Stimulated activated CD8-positive, alpha-beta memory T cell treated with anti-CD3 and anti-CD28 coated beads, Interleukin-7, amount 100 ng/mL, for 4 hours (primary cell): ENCODE data around the gene TBC1D2B.
"Not testable (repeated sequence)": the region's sequence is repeated elsewhere in the genome, so short reads cannot be mapped to it uniquely, and the experiment has no call there.

Source experiments
- DNase-seq, 2 donors: peaks; one replicate each; pipeline ENCODE4 v3.0.0-alpha.2; 2020; ENCODE audit warnings: low read depth in 2 of 2

Gene TBC1D2B

GRCh38 chr15:77975332-77976094 is 102.0 kb downstream of the TBC1D2B start:
- DNase-seq = no peak

GRCh38 chr15:77974416-77975331 is 102.8 kb downstream of the TBC1D2B start:
- no peak for DNase-seq

GRCh38 chr15:77974098-77974414 is 103.5 kb downstream of the TBC1D2B start:
- DNase-seq = no peak

- DNase-seq = not testable (repeated sequence)
Measured at GRCh38 chr15:77973273-77974097, 104.0 kb downstream of the TBC1D2B start.

- DNase-seq = not testable (repeated sequence)
Measured at GRCh38 chr15:77972706-77973105, 104.8 kb downstream of the TBC1D2B start.

GRCh38 chr15:77971875-77972274 is 105.6 kb downstream of the TBC1D2B start:
- not testable (repeated sequence) for DNase-seq

- DNase-seq = not testable (repeated sequence)
Measured at GRCh38 chr15:77970813-77971360, 106.6 kb downstream of the TBC1D2B start.

- DNase-seq = no peak
Measured at GRCh38 chr15:77969055-77969454, 108.5 kb downstream of the TBC1D2B start.

- DNase-seq = no peak
Measured at GRCh38 chr15:77967798-77968197, 109.7 kb downstream of the TBC1D2B start.

- not testable (repeated sequence) for DNase-seq
Measured at GRCh38 chr15:77967235-77967615, 110.3 kb downstream of the TBC1D2B start.

- peak; percentile 14 to 37 for DNase-seq
Measured at GRCh38 chr15:77966540-77967234, 110.8 kb downstream of the TBC1D2B start.

GRCh38 chr15:77964193-77964592 is 113.3 kb downstream of the TBC1D2B start:
- no peak for DNase-seq

- DNase-seq = peak; percentile 48 to 52
Measured at GRCh38 chr15:77959432-77959879, 118.1 kb downstream of the TBC1D2B start.

- not testable (repeated sequence) for DNase-seq
Measured at GRCh38 chr15:77958716-77959431, 118.6 kb downstream of the TBC1D2B start.

GRCh38 chr15:77958021-77958420 is 119.5 kb downstream of the TBC1D2B start:
- DNase-seq = not testable (repeated sequence)

- DNase-seq = not testable (repeated sequence)
Measured at GRCh38 chr15:77953926-77954325, 123.6 kb downstream of the TBC1D2B start.

- DNase-seq = not testable (repeated sequence)
Measured at GRCh38 chr15:77952928-77953446, 124.5 kb downstream of the TBC1D2B start.

GRCh38 chr15:77951105-77951786 is 126.3 kb downstream of the TBC1D2B start:
- not testable (repeated sequence) for DNase-seq

- not testable (repeated sequence) for DNase-seq
Measured at GRCh38 chr15:77950470-77950869, 127.0 kb downstream of the TBC1D2B start.
